ENCODE data around the gene RGPD5.
"Not testable (repeated sequence)": the region's sequence is repeated elsewhere in the genome, so short reads cannot be mapped to it uniquely, and the experiment has no call there.

The RGPD5 gene

GRCh38 chr2:109889909-109890308, 95.8 kb downstream of the RGPD5 start:
- DNase-seq (ENCODE audit: low read depth, low spot score); H3K27ac ChIP-seq: not testable (repeated sequence)

GRCh38 chr2:109891024-109891423, 96.9 kb downstream of the RGPD5 start:
- not testable (repeated sequence) for H3K27ac ChIP-seq; DNase-seq (ENCODE audit: low read depth, low spot score)

GRCh38 chr2:109893736-109894135, 99.6 kb downstream of the RGPD5 start:
- not testable (repeated sequence) for H3K27ac ChIP-seq; DNase-seq (ENCODE audit: low read depth, low spot score)

GRCh38 chr2:109894141-109894540, 100.0 kb downstream of the RGPD5 start:
- not testable (repeated sequence) for DNase-seq (ENCODE audit: low read depth, low spot score); H3K27ac ChIP-seq

GRCh38 chr2:109895090-109895869, 101.2 kb downstream of the RGPD5 start:
- not testable (repeated sequence) for H3K27ac ChIP-seq; DNase-seq (ENCODE audit: low read depth, low spot score)

- DNase-seq (ENCODE audit: low read depth, low spot score); H3K27ac ChIP-seq: not testable (repeated sequence)
Measured at GRCh38 chr2:109896212-109896611, 102.1 kb downstream of the RGPD5 start.

- not testable (repeated sequence) for H3K27ac ChIP-seq; DNase-seq (ENCODE audit: low read depth, low spot score)
Measured at GRCh38 chr2:109897769-109898461, 103.8 kb downstream of the RGPD5 start.

- H3K27ac ChIP-seq; DNase-seq (ENCODE audit: low read depth, low spot score): not testable (repeated sequence)
Measured at GRCh38 chr2:109898462-109899336, 104.6 kb downstream of the RGPD5 start, which contains the start of gene LIMS3. Gene LIMS3, plus strand, starts transcription at chr2:109898688. Its CDS starts 41 bp downstream, at chr2:109898729.

- H3K27ac ChIP-seq; DNase-seq (ENCODE audit: low read depth, low spot score): not testable (repeated sequence)
Measured at GRCh38 chr2:109905796-109906195, 111.7 kb downstream of the RGPD5 start.
